HUES48 (cell line): ENCODE results near the gene HRNR.
"Not testable (repeated sequence)": the region's sequence is repeated elsewhere in the genome, so short reads cannot be mapped to it uniquely, and the experiment has no call there.

Experiments
- H3K27ac ChIP-seq: one replicate; pipeline ENCODE4 v1.7.0; 2013; ENCODE audit warnings: low read depth, low read length, inconsistent platforms
- H3K27me3 ChIP-seq: 2 replicates; pipeline ENCODE4 v1.6.1; 2013; ENCODE audit warnings: mild to moderate bottlenecking, low read length; ENCODE audit not compliant: control insufficient read depth, insufficient read depth
- H3K36me3 ChIP-seq: 2 replicates; pipeline ENCODE4 v1.6.1; 2013; ENCODE audit warnings: low read length; ENCODE audit not compliant: control insufficient read depth, insufficient read depth
- H3K4me1 ChIP-seq: 2 replicates; pipeline ENCODE4 v1.6.1; 2013; ENCODE audit warnings: mild to moderate bottlenecking, low read length; ENCODE audit not compliant: control insufficient read depth, insufficient read depth
- H3K4me3 ChIP-seq: 2 replicates; pipeline ENCODE4 v1.5.1; 2013; ENCODE audit warnings: mild to moderate bottlenecking, low read depth, low read length
- H3K9ac ChIP-seq: 2 replicates; pipeline ENCODE4 v1.6.1; 2013; ENCODE audit warnings: mild to moderate bottlenecking, low read depth, low read length, moderate library complexity
- H3K9me3 ChIP-seq: 2 replicates; pipeline ENCODE4 v1.6.1; 2013; ENCODE audit warnings: low read length; ENCODE audit not compliant: control insufficient read depth, insufficient read depth

The HRNR gene

GRCh38 chr1:152220166-152221163, 3.5 kb downstream of the HRNR start:
- no peak overlapping the region for H3K27ac ChIP-seq
- H3K4me1 ChIP-seq = no peaks in the 10 kb centered on the region
- H3K4me3 ChIP-seq = no peak overlapping the region
- H3K9me3 ChIP-seq = peaks cover 69% of the 10 kb centered on the region
- no peaks in the 10 kb centered on the region for H3K27me3 ChIP-seq
- H3K36me3 ChIP-seq = no peaks in the 10 kb centered on the region
- H3K9ac ChIP-seq = no peak overlapping the region

DNA sequence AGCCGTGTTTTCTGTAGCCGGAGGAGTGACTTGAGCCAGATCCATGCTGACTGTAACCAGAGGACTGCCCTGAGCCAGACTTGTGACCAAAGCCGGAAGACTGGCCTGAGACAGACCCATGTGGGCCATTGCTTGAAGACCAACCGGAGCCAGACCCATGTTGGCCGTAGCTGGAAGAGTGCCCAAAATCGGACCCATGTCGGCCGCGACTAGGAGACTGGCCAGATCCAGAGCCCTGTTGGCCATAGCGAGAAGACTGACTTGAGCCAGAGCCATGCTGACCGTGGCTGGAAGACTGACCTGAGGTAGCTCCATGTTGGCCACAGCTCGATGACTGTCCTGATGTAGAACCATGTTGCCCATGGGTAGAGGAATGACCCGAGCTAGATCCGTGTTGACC, 4.6 kb downstream of the HRNR start:
- peaks cover 65% of the 10 kb centered on the region for H3K9me3 ChIP-seq
- not testable (repeated sequence) for H3K27me3 ChIP-seq, H3K9ac ChIP-seq, H3K27ac ChIP-seq, H3K4me3 ChIP-seq, H3K4me1 ChIP-seq, H3K36me3 ChIP-seq

DNA sequence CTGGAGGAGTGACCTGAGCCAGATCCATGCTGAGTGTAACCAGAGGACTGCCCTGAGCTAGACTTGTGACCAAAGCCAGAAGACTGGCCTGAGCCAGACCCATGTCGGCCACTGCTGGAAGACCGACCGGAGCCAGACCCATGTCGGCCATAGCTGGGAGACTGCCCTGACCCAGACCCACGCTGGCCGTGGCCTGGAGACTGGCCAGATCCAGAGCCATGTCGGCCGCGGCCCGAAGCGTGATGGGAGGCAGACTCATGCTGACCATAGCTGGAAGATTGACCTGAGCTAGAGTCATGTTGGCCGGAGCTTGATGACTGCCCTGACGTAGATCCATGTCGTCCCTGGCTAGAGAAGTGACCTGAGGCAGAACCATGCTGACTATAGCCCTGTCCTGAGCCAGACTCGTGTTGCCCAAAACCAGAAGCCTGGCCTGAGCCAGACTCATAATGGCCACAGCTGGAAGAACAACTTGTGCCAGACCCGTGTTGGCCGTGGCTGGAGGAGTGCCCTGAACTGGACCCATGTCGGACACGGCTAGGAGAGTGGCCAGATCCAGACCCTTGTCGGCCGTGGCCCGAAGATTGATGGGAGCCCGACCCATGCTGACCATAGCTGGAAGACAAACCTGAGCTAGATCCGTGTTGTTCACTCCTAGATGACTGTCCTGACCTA, 5.1 kb downstream of the HRNR start:
- Histone ChIP-seq H3K27ac (no peak overlapping the region), H3K9me3 (peaks cover 59% of the 10 kb centered on the region), H3K36me3 (no peaks in the 10 kb centered on the region), H3K4me3 (no peak overlapping the region), H3K4me1 (no peaks in the 10 kb centered on the region), H3K9ac (no peak overlapping the region), H3K27me3 (no peaks in the 10 kb centered on the region)

DNA sequence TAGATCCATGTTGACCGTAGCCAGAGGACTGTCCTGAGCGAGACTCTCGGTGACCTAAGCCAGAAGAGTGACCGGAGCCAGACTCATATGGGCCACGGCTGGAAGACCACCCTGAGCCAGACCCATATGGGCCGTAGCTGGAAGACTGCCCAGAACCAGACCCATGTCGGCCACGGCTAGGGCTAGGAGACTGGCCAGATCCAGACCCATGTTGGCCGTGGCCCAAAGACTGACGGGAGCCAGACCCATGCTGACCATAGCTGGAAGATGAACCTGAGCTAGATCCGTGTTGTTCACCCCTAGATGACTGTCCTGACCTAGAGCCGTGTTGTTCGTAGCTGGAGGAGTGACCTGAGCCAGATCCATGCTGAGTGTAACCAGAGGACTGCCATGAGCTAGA, 8.4 kb downstream of the HRNR start:
- peaks cover 54% of the 10 kb centered on the region for H3K9me3 ChIP-seq
- H3K27me3 ChIP-seq, H3K9ac ChIP-seq: not testable (repeated sequence)

DNA sequence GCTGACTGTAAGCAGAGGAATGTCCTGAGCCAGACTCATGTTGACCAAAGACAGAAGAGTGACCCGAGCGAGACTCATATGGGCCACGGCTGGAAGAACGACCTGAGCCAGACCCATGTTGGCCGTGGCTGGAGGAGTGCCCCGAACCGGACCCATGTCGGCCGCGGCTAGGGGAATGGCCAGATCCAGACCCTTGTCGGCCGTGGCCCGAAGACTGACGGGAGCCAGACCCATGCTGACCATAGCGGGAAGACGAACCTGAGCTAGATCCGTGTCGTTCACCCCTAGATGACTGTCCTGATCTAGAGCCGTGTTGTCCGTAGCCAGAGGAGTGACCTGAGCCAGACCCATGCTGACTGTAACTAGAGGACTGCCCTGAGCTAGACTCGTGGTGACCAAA, 9.1 kb downstream of the HRNR start:
- H3K4me3 ChIP-seq, H3K27ac ChIP-seq, H3K36me3 ChIP-seq, H3K9ac ChIP-seq, H3K27me3 ChIP-seq, H3K4me1 ChIP-seq: not testable (repeated sequence)
- peaks cover 54% of the 10 kb centered on the region for H3K9me3 ChIP-seq

More for the DNA sequence above, 8.4 kb downstream of the HRNR start:
- H3K36me3 ChIP-seq, H3K27ac ChIP-seq, H3K4me1 ChIP-seq, H3K4me3 ChIP-seq: not testable (repeated sequence)

GRCh38 chr1:152198982-152199381, 25.0 kb downstream of the HRNR start:
- Histone ChIP-seq H3K36me3 (no peaks in the 10 kb centered on the region), H3K4me3 (no peak overlapping the region), H3K9ac (no peak overlapping the region), H3K27me3 (no peaks in the 10 kb centered on the region), H3K4me1 (no peaks in the 10 kb centered on the region), H3K27ac (no peak overlapping the region), H3K9me3 (peaks cover 53% of the 10 kb centered on the region)

GRCh38 chr1:152197361-152197941, 26.5 kb downstream of the HRNR start:
- Histone ChIP-seq H3K9me3 (peaks cover 51% of the 10 kb centered on the region), H3K27ac (no peak overlapping the region), H3K27me3 (no peaks in the 10 kb centered on the region), H3K36me3 (no peaks in the 10 kb centered on the region), H3K4me1 (no peaks in the 10 kb centered on the region), H3K4me3 (no peak overlapping the region), H3K9ac (no peak overlapping the region)

- Histone ChIP-seq H3K4me1 (no peaks in the 10 kb centered on the region), H3K27ac (no peak overlapping the region), H3K4me3 (no peak overlapping the region), H3K9me3 (peaks cover 24% of the 10 kb centered on the region), H3K9ac (no peak overlapping the region), H3K36me3 (no peaks in the 10 kb centered on the region), H3K27me3 (no peaks in the 10 kb centered on the region)
Measured at GRCh38 chr1:152191711-152192110, 32.3 kb downstream of the HRNR start.

- H3K9ac ChIP-seq = no peak overlapping the region
- no peak overlapping the region for H3K4me3 ChIP-seq
- no peaks in the 10 kb centered on the region for H3K36me3 ChIP-seq
- H3K4me1 ChIP-seq = no peaks in the 10 kb centered on the region
- peaks cover 24% of the 10 kb centered on the region for H3K9me3 ChIP-seq
- no peaks in the 10 kb centered on the region for H3K27me3 ChIP-seq
- H3K27ac ChIP-seq = no peak overlapping the region
Measured at GRCh38 chr1:152191260-152191659, 32.7 kb downstream of the HRNR start.

DNA sequence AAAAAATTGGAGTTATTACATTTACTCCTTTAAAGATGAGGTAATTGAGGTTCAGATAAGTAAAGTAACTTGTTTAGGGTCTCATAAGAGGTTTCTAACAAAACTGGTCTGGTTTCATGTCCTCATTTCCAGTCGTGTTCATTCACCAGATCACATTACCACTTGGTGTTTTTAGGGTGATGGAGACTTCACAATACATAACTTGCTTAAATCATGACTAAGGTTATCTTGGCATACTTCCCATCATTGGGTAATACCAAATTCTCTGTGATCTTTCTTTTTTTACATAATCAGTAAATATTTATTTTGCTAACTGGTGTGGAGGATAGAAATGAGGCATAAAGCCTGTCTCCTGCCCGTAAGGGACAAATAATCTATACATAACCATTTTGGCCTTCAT, 33.4 kb downstream of the HRNR start:
- no peaks in the 10 kb centered on the region for H3K4me1 ChIP-seq
- peaks cover 24% of the 10 kb centered on the region for H3K9me3 ChIP-seq
- no peak overlapping the region for H3K27ac ChIP-seq
- H3K9ac ChIP-seq = no peak overlapping the region
- no peaks in the 10 kb centered on the region for H3K27me3 ChIP-seq
- no peak overlapping the region for H3K4me3 ChIP-seq
- H3K36me3 ChIP-seq = no peaks in the 10 kb centered on the region
